Measurements from ENCODE around the gene STPG1. TPM values are rescaled to one million over a fixed set of nuclear protein-coding genes. Genes with fewer than 3 reads are reported as not detected.

The STPG1 gene
- total and polyA plus RNA-seq, 9 of the 15 experiments (the other 6 are each of a cell fraction or from before 2014, with no cell fraction given) = 5.0 to 11.9 (median 8.3) TPM

- Histone ChIP-seq H3K9me3 (replicated peaks; ENCODE audit: control insufficient read depth, insufficient read depth, low read depth, low read length) (no peaks in the 10 kb centered on the region), H3K4me2 (ENCODE audit: insufficient read depth, low read length) (no peak overlapping the region), H3K79me2 (ENCODE audit: control insufficient read depth, insufficient read depth, low read length) (no peaks in the 10 kb centered on the region), H3K4me1 (replicated peaks in 1 of 2; ENCODE audit: control insufficient read depth in 2 of 2, insufficient read depth in 2 of 2, low read length in 2 of 2) (no peaks in the 10 kb centered on the region), H3K4me3 (no peak overlapping the region), H3K9me1 (ENCODE audit: control insufficient read depth, insufficient read depth, low read length) (no peaks in the 10 kb centered on the region), H3K36me3 (ENCODE audit: control insufficient read depth, insufficient read depth, low read length) (no peaks in the 10 kb centered on the region), H4K20me1 (replicated peaks; ENCODE audit: control insufficient read depth, insufficient read depth, low read length) (peaks cover 3% of the 10 kb centered on the region; the same call in 1 of the 2 replicates), H2AFZ (ENCODE audit: low read depth, low read length) (no peak overlapping the region), H3K9ac (ENCODE audit: insufficient read depth in 1 of 2, low read depth in 2 of 2, low read length in 2 of 2) (no peak overlapping the region), H3K27ac (ENCODE audit: extremely low read depth, low read depth, low read length) (no peak overlapping the region), H3K27me3 (ENCODE audit: control insufficient read depth in 2 of 2, insufficient read depth in 2 of 2, low read length in 2 of 2) (peaks cover 0 to 17% of the 10 kb centered on the region in 2 experiments; a peak in 3 of 5 replicates)
- TF ChIP-seq STAT5A (IDR thresholded peaks at IDR 0.05; ENCODE audit: borderline replicate concordance, low read length) = no peak
- DNase-seq (ENCODE audit: extremely low read depth in 1 of 4, low spot score in 3 of 4) (no peak), FAIRE-seq (no peak), ATAC-seq (no peak)
- intact Hi-C loops (cut with micrococcal nuclease) (no loop called here), in situ Hi-C loops (cut with MboI) (no loop called here)
- ChIA-PET POLR2A (interaction anchor here (0.7 to 1.6 kb wide), 3 partner anchors 13 to 450 kb away, joined by 3 to 4 read pairs (median 3); no protein-coding TSS in a partner anchor), CTCF (ENCODE audit: low intra/inter-chr PET ratio) (no interaction called here)
- 53% methylated on average over 11 of the region's 11 CpGs for WGBS (ENCODE audit: insufficient coverage, low coverage, missing lambda C conversion rate)
- no TSS peak for BruUV-seq (replicated peaks)
Measured at GRCh38 chr1:24386931-24387330, 26.7 kb downstream of the STPG1 start.

GRCh38 chr1:24386241-24386640 is 27.3 kb downstream of the STPG1 start:
- no peak overlapping the region for H3K27ac ChIP-seq (ENCODE audit: extremely low read depth, low read depth, low read length)
- no TSS peak for BruUV-seq (replicated peaks)
- in situ Hi-C loops (cut with MboI) (no loop called here), intact Hi-C loops (cut with micrococcal nuclease) (no loop called here)
- DNase-seq (ENCODE audit: extremely low read depth in 1 of 4, low spot score in 3 of 4) = no peak
- 23% methylated on average over 9 of the region's 9 CpGs for WGBS (ENCODE audit: insufficient coverage, low coverage, missing lambda C conversion rate)
- ChIA-PET POLR2A (interaction anchor here (0.6 to 1.4 kb wide), 3 partner anchors 187 to 508 kb away, joined by 3 read pairs; partner anchors contain the start of gene IFNLR1), CTCF (ENCODE audit: low intra/inter-chr PET ratio) (interaction anchor here (1.1 kb wide), 1 partner anchor 184 kb away, joined by 6 read pairs; no protein-coding TSS in a partner anchor)
- no peak for ATAC-seq
- TF ChIP-seq ZNF282 (CRISPR knock-in tag; IDR thresholded peaks at IDR 0.05) (no peak), PTBP1 (IDR thresholded peaks at IDR 0.05; ENCODE audit: low read depth, low read length) (no peak)
- H4K20me1 ChIP-seq (replicated peaks; ENCODE audit: control insufficient read depth, insufficient read depth, low read length) = no peaks in the 10 kb centered on the region; the same call in 1 of the 2 replicates
- H3K79me2 ChIP-seq (ENCODE audit: control insufficient read depth, insufficient read depth, low read length) = no peaks in the 10 kb centered on the region
- FAIRE-seq = no peak
- H3K4me3 ChIP-seq = no peak overlapping the region
- no peak overlapping the region for H3K9ac ChIP-seq (ENCODE audit: insufficient read depth in 1 of 2, low read depth in 2 of 2, low read length in 2 of 2)
- H2AFZ ChIP-seq (ENCODE audit: low read depth, low read length) = no peak overlapping the region
- H3K4me2 ChIP-seq (ENCODE audit: insufficient read depth, low read length) = no peak overlapping the region
- H3K36me3 ChIP-seq (ENCODE audit: control insufficient read depth, insufficient read depth, low read length) = no peaks in the 10 kb centered on the region
- no peaks in the 10 kb centered on the region for H3K4me1 ChIP-seq (replicated peaks in 1 of 2; ENCODE audit: control insufficient read depth in 2 of 2, insufficient read depth in 2 of 2, low read length in 2 of 2)
- no peaks in the 10 kb centered on the region for H3K9me3 ChIP-seq (replicated peaks; ENCODE audit: control insufficient read depth, insufficient read depth, low read depth, low read length)
- no peaks in the 10 kb centered on the region for H3K9me1 ChIP-seq (ENCODE audit: control insufficient read depth, insufficient read depth, low read length)
- H3K27me3 ChIP-seq (ENCODE audit: control insufficient read depth in 2 of 2, insufficient read depth in 2 of 2, low read length in 2 of 2) = peaks cover 0 to 17% of the 10 kb centered on the region in 2 experiments; a peak in 3 of 5 replicates
